Esophagus squamous epithelium (tissue), 5 donors: ENCODE data around the gene TEF. TPM values are rescaled to one million over a fixed set of nuclear protein-coding genes. Genes with fewer than 3 reads are reported as not detected.
"Not testable (repeated sequence)": the region's sequence is repeated elsewhere in the genome, so short reads cannot be mapped to it uniquely, and the experiment has no call there.

Experiments
- DNase-seq: peaks from one replicate; lab custom pipeline; 2025; lab: John Stamatoyannopoulos, UW
- H3K27ac ChIP-seq, 4 donors: fragments of 200-600 bp; sonication (generic); one replicate each; pipeline ENCODE4 v1.5.1; 2016 to 2019; ENCODE audit warnings: mild to moderate bottlenecking in 1 of 4
- H3K27me3 ChIP-seq, 4 donors: fragments of 200-600 bp; sonication (generic); 1 replicate in 3 of 4; 2 replicates in 1 of 4; pipeline versions ENCODE4 v1.5.1 to v1.6.0; 2017 to 2021; ENCODE audit warnings: antibody characterized with exemption in 1 of 4
- H3K36me3 ChIP-seq, 3 donors: fragments of 200-600 bp; sonication (generic); one replicate each; pipeline ENCODE4 v1.5.1; 2016 to 2019
- H3K4me1 ChIP-seq, 3 donors: fragments of 200-600 bp; sonication (generic); one replicate each; pipeline ENCODE4 v1.5.1; 2017 to 2019
- H3K4me3 ChIP-seq, 4 donors: fragments of 200-600 bp; sonication (generic); 1 replicate in 3 of 4; 2 replicates in 1 of 4; pipeline ENCODE4 v1.5.1; 2016 to 2019; ENCODE audit warnings: mild to moderate bottlenecking in 2 of 4, moderate library complexity in 1 of 4
- H3K9me3 ChIP-seq, 3 donors: fragments of 200-600 bp; sonication (generic); one replicate each; pipeline ENCODE4 v1.5.1; 2016 to 2019
- POLR2A ChIP-seq, 4 donors: fragments of 450-650 bp; IDR thresholded peaks; one replicate each; pipeline ENCODE4 v1.6.1; 2017; ENCODE audit warnings: antibody characterized with exemption in 4 of 4, mild to moderate bottlenecking in 4 of 4, moderate library complexity in 3 of 4
- WGBS, 2 donors: methylation state at CpG; one replicate each; pipeline ENCODE4 v1.1.5; 2018; 5-methylcytosine and 5-hydroxymethylcytosine counted together
- intact Hi-C: fragments of 100-400 bp; cut with DNase I; formaldehyde crosslinking; loops from one replicate; pipeline ENCODE4 v1.15.0; 2022
- total RNA-seq, 4 donors: library from RNA; depleted of rRNA; stranded (reverse); fragments of >200 nt; gene quantifications; one replicate each; pipeline ENCODE4 v1.1.0, GENCODE V29; 2016
- TF ChIP-seq, protein P1 (sequence below), 6 experiments: fragments of 450-650 bp in 4 of 6; fragments of 200-600 bp in 2 of 6; sonication (generic) in 2 of 6; IDR thresholded peaks; one replicate each; pipeline ENCODE4 v1.5.1; 2016 to 2019; ENCODE audit warnings: antibody characterized with exemption in 6 of 6, mild to moderate bottlenecking in 4 of 6, moderate library complexity in 4 of 6
- donor health status: DM: yes; HTN: yes; CAD: no.

TEF gene
- total RNA-seq, 4 donors from 2014 or later = 3.0 to 17.4 (median 9.7) TPM

DNA sequence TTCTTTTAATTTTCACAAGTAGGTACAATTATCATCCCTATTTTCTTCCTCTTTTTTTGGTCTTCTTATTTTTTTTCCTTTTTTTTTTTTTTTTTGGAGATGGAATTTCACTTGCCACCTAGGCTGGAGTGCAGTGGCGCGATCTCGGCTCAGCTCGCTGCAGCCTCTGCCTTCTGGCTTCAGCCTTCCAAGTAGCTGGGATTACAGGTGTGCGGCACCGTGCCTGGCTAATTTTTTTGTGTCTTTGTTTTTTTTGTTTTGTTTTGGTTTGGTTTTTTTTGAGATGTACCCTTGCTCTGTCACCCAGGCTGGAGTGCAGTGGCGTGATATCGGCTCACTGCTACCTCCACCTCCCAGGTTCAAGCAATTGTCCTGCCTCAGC, 48.2 kb downstream of the TEF start:
- no peak overlapping the region for H3K4me3 ChIP-seq
- H3K9me3 ChIP-seq = no peaks in the 10 kb centered on the region
- H3K27ac ChIP-seq = no peak overlapping the region
- no peaks in the 10 kb centered on the region for H3K27me3 ChIP-seq
- DNase-seq = no peak
- H3K4me1 ChIP-seq = peaks cover 0 to 22% (median 15%) of the 10 kb centered on the region in 3 donors
- WGBS, 2 donors = 96 to 98% methylated on average over 6 to 8 of the region's 8 CpGs
- intact Hi-C loops = no loop called here
- TF ChIP-seq, protein P1, sequence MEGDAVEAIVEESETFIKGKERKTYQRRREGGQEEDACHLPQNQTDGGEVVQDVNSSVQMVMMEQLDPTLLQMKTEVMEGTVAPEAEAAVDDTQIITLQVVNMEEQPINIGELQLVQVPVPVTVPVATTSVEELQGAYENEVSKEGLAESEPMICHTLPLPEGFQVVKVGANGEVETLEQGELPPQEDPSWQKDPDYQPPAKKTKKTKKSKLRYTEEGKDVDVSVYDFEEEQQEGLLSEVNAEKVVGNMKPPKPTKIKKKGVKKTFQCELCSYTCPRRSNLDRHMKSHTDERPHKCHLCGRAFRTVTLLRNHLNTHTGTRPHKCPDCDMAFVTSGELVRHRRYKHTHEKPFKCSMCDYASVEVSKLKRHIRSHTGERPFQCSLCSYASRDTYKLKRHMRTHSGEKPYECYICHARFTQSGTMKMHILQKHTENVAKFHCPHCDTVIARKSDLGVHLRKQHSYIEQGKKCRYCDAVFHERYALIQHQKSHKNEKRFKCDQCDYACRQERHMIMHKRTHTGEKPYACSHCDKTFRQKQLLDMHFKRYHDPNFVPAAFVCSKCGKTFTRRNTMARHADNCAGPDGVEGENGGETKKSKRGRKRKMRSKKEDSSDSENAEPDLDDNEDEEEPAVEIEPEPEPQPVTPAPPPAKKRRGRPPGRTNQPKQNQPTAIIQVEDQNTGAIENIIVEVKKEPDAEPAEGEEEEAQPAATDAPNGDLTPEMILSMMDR (IDR thresholded peaks at IDR 0.05) = no peak
- no peak for TF ChIP-seq POLR2A (IDR thresholded peaks at IDR 0.05)
- peaks cover 0 to 75% (median 15%) of the 10 kb centered on the region in 3 donors for H3K36me3 ChIP-seq

DNA sequence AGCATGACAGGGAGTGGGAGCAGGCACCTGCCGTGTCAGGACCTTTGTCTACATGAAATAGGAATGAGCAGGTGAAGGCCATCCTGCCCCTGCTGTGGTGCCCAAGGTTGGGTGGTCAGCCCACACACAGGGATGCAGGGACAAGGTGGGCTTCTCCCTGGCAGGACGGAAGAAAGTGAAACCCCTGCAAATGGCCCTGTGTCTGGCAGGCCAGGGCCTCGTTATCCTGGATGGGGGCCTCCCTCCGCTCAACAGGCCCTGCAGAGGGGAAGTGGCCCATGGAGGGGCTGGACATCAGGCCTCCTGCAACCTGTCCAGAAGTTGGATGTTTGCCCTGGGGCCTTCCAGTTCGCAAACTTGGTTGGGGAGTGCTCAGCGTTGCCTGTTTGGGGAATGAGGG, 49.9 kb downstream of the TEF start:
- Histone ChIP-seq H3K9me3 (no peaks in the 10 kb centered on the region), H3K36me3 (peaks cover 15 to 75% (median 31%) of the 10 kb centered on the region in 3 donors), H3K4me1 (peaks cover 6 to 40% (median 18%) of the 10 kb centered on the region in 3 donors), H3K4me3 (no peak overlapping the region), H3K27ac (no peak overlapping the region), H3K27me3 (no peaks in the 10 kb centered on the region)
- WGBS, 2 donors = 68 to 86% methylated on average over 2 to 6 of the region's 6 CpGs
- no peak for DNase-seq
- no peak for TF ChIP-seq POLR2A (IDR thresholded peaks at IDR 0.05)
- TF ChIP-seq, protein P1 (IDR thresholded peaks at IDR 0.05) = no peak
- intact Hi-C loops = no loop called here

DNA sequence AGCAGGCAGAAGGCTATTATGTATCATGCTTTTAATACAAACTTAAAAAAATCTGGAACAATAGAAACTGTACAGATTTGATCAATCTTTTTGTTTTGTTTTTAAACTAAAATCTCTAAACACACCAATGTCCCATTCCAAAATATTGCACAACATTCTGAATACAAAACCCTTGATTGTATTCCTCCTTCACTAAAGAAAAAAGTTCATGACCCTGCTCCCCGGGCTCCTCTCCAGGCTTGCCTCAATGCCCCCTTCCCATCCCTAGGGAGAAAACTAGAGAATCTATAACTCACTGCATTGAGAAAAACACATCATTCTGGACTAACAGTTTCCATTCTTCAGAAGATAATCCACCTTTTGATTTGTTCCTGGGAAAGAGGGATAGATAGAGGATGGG, 51.7 kb downstream of the TEF start:
- H3K27me3 ChIP-seq, intact Hi-C loops, DNase-seq, H3K4me3 ChIP-seq, H3K9me3 ChIP-seq: not testable (repeated sequence)
- peaks cover 6 to 51% (median 18%) of the 10 kb centered on the region in 3 donors for H3K4me1 ChIP-seq
- H3K27ac ChIP-seq = peak overlapping the region in 2 of 4 donors; percentile 0 to 60
- WGBS, 2 donors = 50 to 100% methylated on average over 1 of the region's 1 CpG
- H3K36me3 ChIP-seq = peaks cover 21 to 78% (median 36%) of the 10 kb centered on the region in 3 donors

GRCh38 chr22:41434361-41435003, 52.7 kb downstream of the TEF start:
- peak overlapping the region in 3 of 4 donors; percentile 6 to 44 (median 36) for H3K27ac ChIP-seq
- peaks cover 21 to 88% (median 36%) of the 10 kb centered on the region in 3 donors for H3K36me3 ChIP-seq
- H3K9me3 ChIP-seq, intact Hi-C loops, H3K27me3 ChIP-seq, H3K4me3 ChIP-seq, DNase-seq: not testable (repeated sequence)
- peaks cover 6 to 60% (median 24%) of the 10 kb centered on the region in 3 donors for H3K4me1 ChIP-seq
- 63 to 76% methylated on average over 2 to 4 of the region's 5 CpGs for WGBS, 2 donors

DNA sequence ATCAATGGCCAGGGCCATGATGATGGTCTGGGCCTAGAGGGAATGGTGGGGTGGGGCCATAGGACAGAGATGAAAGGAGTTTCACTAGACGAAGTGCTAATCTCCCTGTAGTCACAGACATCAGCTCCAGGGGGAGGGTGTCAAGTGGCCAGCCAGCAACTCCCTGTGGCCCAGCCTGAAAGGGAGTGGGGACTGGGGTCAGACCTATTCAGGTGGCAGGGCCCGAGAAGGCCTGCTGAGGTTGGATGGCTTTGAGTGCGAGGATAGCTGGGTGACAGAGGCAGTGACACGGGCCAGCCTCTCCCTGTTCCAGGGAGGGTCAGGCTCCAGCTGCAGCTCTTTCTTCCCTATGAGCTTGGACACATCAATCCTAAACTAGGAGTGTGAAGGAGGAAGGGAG, 53.8 kb downstream of the TEF start:
- H3K27ac ChIP-seq = peak overlapping the region in 3 of 4 donors; percentile 31 to 44 (median 38)
- peaks cover 21 to 96% (median 36%) of the 10 kb centered on the region in 3 donors for H3K36me3 ChIP-seq
- no peak overlapping the region for H3K4me3 ChIP-seq
- 64 to 74% methylated on average over 4 of the region's 4 CpGs for WGBS, 2 donors
- no peak for DNase-seq
- no peaks in the 10 kb centered on the region for H3K27me3 ChIP-seq
- TF ChIP-seq POLR2A (IDR thresholded peaks at IDR 0.05) = no peak
- TF ChIP-seq, protein P1 (IDR thresholded peaks at IDR 0.05) = no peak
- intact Hi-C loops = no loop called here
- no peaks in the 10 kb centered on the region for H3K9me3 ChIP-seq
- peaks cover 6 to 71% (median 27%) of the 10 kb centered on the region in 3 donors for H3K4me1 ChIP-seq

DNA sequence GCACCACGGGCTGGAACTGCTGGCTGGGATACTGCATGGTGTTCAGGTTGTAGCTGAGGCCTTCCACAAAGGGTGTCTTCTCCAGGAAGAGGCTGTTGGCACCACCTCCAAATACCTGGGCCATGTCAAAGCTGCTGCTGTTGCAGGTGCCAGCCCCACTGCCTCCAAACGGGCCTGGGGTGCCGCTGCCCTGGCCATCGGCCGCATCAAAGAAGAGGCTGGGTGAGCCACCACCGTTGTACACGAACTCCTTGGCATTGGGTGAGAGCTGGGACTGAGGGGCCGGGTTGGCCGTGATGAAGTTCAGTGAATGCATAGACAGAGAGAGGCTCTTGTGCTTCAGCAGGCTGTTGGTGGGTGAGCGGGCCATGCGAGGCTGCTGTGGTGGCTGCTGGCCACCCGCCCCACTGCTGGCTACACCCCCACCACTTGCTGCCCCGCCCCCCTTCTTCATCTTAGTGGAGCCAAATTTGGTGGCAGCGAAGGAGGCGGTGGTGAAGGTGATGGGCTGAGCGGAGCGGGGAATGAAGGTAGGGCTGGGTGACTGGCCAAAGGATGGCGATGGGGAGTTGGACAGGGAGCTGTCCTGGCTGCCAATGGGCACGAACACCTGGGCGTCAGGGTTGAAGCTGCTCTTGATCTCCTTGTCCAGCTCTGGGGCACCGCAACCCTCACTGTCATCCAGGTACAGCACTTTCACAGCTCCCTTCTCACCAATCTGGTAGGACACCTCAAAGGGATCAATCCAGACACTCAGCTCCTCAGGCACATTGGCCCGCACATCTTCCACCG, 54.8 kb downstream of the TEF start:
- no peaks in the 10 kb centered on the region for H3K27me3 ChIP-seq
- TF ChIP-seq POLR2A (IDR thresholded peaks at IDR 0.05) = no peak
- TF ChIP-seq, protein P1 (IDR thresholded peaks at IDR 0.05) = no peak
- peak overlapping the region in 2 of 4 donors; percentile 2 to 31 for H3K27ac ChIP-seq
- 72 to 82% methylated on average over 5 to 16 of the region's 23 CpGs for WGBS, 2 donors
- no peak for DNase-seq
- no peaks in the 10 kb centered on the region for H3K9me3 ChIP-seq
- no peak overlapping the region for H3K4me3 ChIP-seq
- H3K36me3 ChIP-seq = peaks cover 21 to 96% (median 36%) of the 10 kb centered on the region in 3 donors
- H3K4me1 ChIP-seq = peaks cover 6 to 81% (median 32%) of the 10 kb centered on the region in 3 donors
- intact Hi-C loops = no loop called here
